LoVo (cell line): ENCODE data around the gene HAUS1.
A peak's percentile ranks its signal among the peaks of the same experiment; 100 is the strongest.
"Not testable (repeated sequence)": the region's sequence is repeated elsewhere in the genome, so short reads cannot be mapped to it uniquely, and the experiment has no call there.

Experiments used
- DNase-seq: peaks from one replicate; pipeline ENCODE4 v3.0.0-alpha.2; 2016; ENCODE audit warnings: low spot score

Gene HAUS1

DNA sequence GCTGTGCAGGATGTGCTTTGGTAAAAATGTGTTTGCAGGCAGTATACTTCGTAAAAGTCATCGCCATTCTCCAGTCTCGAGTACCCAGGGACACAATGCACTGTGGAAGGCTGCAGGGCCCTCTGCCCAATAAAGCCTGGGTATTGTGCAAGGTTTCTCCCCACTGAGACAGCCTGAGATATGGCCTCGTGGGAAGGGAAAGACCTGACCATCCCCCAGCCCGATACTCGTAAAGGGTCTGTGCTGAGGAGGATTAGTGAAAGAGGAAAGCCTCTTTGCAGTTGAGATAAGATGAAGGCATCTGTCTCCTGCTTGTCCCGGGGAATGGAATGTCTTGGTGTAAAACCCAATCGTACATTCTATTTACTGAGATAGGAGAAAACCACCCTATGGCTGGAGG, 15.7 kb upstream of the HAUS1 start:
- not testable (repeated sequence) for DNase-seq

DNA sequence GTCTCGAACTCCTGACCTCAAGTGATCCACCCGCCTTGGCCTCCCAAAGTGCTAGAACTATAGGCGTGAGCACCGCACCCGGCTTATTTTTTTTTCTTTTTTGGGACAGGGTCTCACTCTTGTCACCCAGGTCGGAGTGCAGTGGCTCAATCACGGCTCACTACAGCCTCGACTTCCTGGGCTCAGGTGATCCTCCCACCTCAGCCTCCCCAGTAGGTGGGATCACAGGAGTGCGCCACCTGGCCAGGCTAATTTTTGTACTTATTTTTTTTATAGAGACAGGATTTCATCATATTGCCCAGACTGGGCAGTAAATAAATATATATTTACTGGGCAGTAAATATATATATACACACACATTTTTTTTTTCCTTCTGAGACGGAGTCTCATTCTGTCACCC, 8.7 kb upstream of the HAUS1 start:
- no peak for DNase-seq

DNA sequence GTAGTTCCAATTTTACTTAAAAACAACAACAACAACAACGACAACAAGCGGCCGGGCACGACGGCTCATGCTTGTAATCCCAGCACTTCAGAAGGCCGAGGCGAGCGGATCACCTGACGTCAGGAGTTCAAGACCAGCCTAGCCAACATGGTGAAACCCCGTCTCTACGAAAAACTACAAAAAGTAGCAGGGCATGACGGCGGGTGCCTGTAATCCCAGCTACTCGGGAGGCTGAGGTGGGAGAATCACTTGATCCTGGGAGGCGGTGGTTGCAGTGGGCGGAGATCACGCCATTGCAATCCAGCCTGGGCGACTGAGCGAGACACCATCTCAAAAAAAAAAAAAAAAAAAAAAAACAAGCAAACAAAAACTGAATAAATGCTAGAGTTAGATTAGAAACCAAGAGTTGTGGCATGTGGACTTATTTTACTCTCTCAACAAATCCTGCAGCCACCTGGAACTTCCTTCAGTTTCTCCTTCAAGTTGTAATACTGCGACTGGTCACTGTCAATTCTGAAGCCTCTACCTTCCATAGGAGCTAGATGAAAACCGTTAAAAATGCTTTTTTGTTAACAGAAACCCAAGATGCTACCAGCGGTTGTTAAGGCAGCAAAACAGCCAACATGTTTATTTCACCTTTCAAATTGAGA, 7.4 kb upstream of the HAUS1 start:
- DNase-seq = no peak

DNA sequence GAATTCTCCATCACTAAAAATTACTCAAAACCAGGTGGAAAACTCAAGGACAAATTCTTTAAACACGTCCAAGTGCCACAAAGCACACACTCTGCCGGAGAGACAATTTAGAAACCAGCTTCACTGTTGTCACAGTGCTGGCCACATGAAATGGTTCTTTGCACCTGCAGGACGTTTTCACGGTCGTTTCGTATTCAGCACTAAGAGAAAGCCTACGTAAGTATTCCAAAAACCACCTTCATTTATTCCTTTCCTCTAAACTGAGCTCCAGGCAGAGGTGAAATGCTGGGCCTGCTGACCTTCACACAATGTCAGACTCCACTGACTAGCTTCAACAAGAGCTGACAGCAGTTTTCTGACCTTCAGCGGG, 6.8 kb upstream of the HAUS1 start:
- DNase-seq = no peak

DNA sequence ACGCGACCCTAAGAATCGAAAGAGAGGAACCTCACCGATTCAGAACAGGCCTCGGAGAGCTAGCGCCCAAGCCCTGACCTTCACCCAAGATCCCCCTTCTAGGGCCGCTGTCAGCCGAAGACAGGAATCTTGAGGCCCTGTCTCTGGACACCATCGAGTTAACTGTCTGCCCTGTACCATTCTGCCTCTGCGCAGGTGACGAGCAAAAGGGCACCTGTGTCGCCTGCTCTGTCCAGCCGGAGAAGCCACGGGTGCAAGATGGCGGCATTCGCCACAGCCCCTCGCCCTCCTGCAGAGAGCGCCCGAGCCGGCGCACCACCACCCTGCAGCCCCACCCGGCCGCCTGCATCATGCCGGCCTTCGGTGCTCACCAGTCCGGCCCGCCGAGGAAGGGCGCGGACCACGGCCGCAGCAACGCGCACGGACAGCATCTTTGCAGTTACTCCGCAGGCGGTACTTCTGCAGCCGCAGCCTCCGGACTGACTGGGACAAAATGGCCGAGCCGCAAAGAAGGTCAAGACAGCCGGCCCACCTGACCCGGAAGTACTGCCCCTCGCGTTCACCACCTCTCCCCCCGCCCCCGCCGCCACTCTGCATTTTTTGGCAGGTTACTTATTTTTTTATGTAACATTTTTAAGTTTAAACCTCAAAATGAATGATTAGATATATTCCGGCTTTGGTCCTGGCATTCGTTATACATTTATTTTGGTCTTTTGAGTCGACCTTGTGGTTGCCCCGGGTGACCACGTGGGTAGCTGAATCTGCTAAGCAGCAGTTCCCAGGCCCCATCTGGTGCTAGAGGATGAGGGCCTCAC, 6.2 kb upstream of the HAUS1 start, which contains the start of gene ATP5F1A:
Gene ATP5F1A (minus strand): TSS at position 496 of the 815 bp plus-strand sequence. CDS start 65 bp downstream, at position 431.
- DNase-seq = peak; percentile 86

DNA sequence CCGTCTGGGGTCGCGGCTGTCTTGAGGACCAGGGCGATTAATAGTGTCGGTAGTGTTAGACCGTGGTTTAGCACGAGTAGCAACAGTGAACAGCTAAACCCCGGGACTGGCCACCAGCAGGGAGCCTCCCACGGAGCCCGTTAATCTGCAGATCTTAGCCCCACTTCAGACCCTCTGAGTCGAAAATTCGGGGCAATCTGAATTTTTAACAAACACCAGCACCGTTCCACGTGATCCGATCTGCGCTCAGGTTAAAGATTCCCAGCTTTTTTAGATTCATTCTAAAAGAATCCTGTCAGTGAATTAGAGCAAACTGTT, 5.6 kb upstream of the HAUS1 start:
- DNase-seq = no peak

- DNase-seq = no peak
Measured at GRCh38 chr18:46099463-46099862, 4.7 kb upstream of the HAUS1 start.

DNA sequence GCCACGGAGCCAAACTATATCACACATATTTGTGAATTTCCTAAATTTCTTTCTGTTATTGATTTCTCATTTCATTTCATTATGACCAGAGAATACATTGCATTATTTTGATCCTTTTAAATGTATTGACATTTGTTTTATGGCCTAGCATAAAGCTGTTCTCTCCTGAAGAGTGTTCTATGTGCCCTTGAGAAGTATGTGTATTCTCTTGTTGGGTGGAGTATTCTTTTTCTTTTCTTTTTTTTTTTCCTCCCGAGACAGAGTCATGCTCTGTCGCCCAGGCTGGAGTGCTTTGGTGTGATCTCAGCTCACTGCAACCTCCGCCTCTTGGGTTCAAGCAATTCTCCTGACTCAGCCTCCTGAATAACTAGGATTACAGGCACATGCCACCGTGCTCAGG, 5.2 kb downstream of the HAUS1 start:
- DNase-seq = no peak

DNA sequence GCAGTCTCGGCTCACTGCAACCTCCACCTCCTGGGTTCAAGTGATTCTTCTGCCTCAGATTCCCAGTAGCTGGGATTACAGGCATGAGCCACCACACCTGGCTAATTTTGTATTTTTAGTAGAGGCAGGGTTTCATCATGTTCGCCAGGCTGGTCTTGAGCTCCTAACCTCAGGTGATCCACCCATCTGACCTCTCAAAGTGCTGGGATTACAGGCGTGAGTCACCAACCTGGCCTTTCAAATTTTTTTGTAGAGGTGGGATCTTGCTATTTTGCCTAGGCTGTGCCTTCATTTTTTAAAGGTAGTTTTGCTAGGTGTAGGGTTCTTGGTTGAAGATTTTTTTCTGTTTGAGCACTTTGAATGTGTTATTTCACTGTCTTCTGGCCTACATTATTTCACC, 6.2 kb downstream of the HAUS1 start:
- no peak for DNase-seq

DNA sequence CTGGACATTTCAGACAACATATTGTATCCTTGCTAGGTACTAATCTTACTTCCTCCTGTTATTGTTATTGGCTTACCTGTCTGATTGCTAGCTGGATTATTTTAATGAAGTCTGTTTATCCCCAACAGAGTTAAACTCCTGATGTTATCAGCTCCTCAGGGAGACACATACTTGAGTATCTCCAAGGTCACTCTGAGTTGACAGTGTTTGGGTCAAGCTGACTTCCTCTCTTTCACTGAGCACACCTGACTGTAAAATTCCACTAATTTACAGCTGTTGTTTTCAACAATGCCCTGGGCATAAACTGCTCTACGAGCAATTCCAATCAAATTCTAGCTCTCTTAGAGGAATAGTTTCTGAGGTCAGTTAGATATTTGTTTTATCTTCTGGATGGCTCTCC, 9.6 kb downstream of the HAUS1 start:
- no peak for DNase-seq

- not testable (repeated sequence) for DNase-seq
Measured at GRCh38 chr18:46126625-46127024, 22.4 kb downstream of the HAUS1 start.

GRCh38 chr18:46130061-46130460, 25.9 kb downstream of the HAUS1 start:
- no peak for DNase-seq

- DNase-seq = not testable (repeated sequence)
Measured at GRCh38 chr18:46130549-46130948, 26.4 kb downstream of the HAUS1 start.

DNA sequence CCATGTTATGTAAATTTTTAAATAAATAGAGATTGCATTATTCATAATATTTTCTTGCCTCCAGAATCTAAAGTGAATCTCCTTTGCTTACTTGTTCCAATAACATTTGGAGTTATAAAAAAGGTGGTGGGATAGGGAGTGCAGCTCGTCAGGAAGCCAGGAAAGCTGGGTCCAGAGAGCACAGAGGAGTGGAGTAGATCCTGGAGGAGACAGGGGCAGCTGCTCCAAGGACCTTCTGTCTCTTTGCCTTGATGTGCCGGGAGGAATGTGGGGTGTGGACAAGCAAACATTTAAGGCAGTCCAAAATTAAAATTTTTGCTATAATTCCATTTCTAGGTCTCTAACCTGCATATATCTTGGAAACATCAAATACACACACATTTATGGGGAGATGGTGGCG, 29.3 kb downstream of the HAUS1 start:
- DNase-seq = no peak

DNA sequence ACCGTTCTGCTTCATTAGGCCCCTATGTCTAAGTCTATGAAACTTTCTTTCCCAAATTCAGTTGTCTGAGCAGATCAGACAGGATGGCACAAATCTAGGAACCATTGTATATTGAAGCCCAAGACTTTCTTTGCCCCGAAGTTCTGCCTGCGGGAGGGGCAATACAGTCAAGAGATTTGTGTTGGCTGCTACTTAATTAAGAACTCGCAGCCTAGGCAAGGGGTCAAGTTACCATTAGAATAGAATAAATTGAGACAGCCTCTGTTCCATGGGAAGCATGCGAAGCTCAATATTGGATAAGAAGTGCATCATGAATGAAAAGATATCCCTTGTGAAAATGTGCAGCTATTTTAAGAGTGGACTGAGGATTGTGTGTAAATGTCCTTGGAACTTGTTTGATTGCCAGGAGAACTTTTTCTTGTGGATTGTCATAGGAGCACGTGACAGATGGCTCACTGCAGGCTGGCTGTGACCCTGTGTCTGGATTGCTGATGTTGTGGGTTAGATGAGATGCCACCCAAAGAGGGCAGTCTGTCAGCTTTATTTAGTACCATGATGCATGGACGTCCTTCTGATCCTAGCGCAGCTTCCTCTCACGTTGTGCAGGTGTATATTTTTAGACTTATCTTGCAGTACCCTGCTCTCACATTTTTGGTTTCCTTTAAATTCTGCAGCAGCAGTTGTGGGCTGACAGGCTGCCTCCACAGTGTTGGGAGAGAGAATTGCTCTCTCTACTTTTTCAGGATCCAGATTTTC, 30.9 kb downstream of the HAUS1 start:
- no peak for DNase-seq

GRCh38 chr18:46140173-46140572, 36.0 kb downstream of the HAUS1 start:
- DNase-seq = no peak

GRCh38 chr18:46141199-46141598, 37.0 kb downstream of the HAUS1 start:
- DNase-seq = no peak

- peak; percentile 51 for DNase-seq
Measured at GRCh38 chr18:46148810-46149209, 44.6 kb downstream of the HAUS1 start.

GRCh38 chr18:46152436-46152807, 48.2 kb downstream of the HAUS1 start:
- peak; percentile 47 for DNase-seq

DNA sequence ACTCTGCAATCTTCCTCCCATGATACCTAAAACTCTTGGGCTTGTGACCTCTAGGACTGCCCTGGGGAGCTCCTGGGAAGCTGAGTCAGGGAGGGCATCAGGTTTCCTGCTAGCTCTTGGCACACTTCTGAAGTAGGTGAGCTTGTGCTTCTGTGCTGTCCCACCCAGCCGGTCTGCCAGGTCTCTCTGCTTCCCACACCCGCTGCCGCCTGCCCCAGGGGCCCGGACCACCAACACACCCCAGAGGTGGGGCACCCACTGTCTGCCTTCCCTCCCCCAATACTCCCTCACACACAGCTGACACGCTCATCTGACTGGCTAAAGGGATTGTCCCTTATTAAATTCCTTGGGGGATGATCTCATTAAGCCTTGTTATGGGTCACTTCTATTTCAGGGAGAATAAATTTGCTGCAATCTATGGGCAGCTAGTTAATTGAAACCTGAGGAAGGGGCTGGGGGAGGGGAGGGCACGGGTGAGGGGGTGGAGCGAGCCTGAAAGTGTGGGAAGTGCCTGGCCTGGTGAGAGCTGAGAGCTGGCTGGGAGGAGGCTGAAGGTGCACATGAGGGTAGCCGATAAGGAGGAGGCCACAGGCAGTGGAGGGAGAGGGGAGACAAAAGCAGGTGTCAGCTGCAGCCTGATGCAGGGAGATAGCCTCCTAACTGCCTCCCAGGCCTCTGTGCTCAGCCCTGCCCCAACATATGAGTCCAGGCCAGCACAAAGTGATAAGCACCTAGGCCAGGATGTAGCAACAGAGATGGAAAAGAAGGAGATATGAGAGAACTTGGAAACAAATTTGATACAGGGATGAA, 48.8 kb downstream of the HAUS1 start:
- DNase-seq = peak; percentile 38

- DNase-seq = peak; percentile 26
Measured at GRCh38 chr18:46155641-46156051, 51.5 kb downstream of the HAUS1 start.

GRCh38 chr18:46156124-46156745, 52.0 kb downstream of the HAUS1 start:
- DNase-seq = no peak
